HG02642 (cell line): ENCODE data around the gene CAMTA2.

Experiments used
- ATAC-seq: cut with Tn5 transposase; IDR thresholded peaks from one replicate; pipeline ENCODE4 v1.9.1; 2021; ENCODE audit warnings: mild to moderate bottlenecking; ENCODE audit not compliant: unreplicated experiment, poor library complexity

Gene CAMTA2

GRCh38 chr17:4969047-4969550 lies 18.4 kb downstream of the CAMTA2 start:
- no peak for ATAC-seq

- no peak for ATAC-seq
Measured at GRCh38 chr17:4968486-4969046, 18.9 kb downstream of the CAMTA2 start.

GRCh38 chr17:4967539-4968485 lies 19.7 kb downstream of the CAMTA2 start, which contains the start of gene SPAG7:
SPAG7 (minus strand) TSS chr17:4967817; CDS start chr17:4967804, 13 bp downstream.
- peak; percentile 69 for ATAC-seq

GRCh38 chr17:4966844-4967538 lies 20.5 kb downstream of the CAMTA2 start:
- ATAC-seq = peak; percentile 85

GRCh38 chr17:4965311-4965986 lies 22.0 kb downstream of the CAMTA2 start:
- no peak for ATAC-seq

GRCh38 chr17:4960279-4960922 lies 27.1 kb downstream of the CAMTA2 start:
- no peak for ATAC-seq

GRCh38 chr17:4959261-4959965 lies 28.1 kb downstream of the CAMTA2 start:
- ATAC-seq = no peak

- ATAC-seq = no peak
Measured at GRCh38 chr17:4958102-4958501, 29.4 kb downstream of the CAMTA2 start.

- no peak for ATAC-seq
Measured at GRCh38 chr17:4956493-4957061, 30.9 kb downstream of the CAMTA2 start.

GRCh38 chr17:4955091-4955490 lies 32.4 kb downstream of the CAMTA2 start:
- ATAC-seq = no peak

GRCh38 chr17:4953451-4953961 lies 34.0 kb downstream of the CAMTA2 start:
- no peak for ATAC-seq

GRCh38 chr17:4951486-4951885 lies 36.0 kb downstream of the CAMTA2 start:
- no peak for ATAC-seq

GRCh38 chr17:4950746-4951204 lies 36.7 kb downstream of the CAMTA2 start, which contains the start of gene ENO3:
ENO3 (plus strand) TSS chr17:4951119; CDS start chr17:4951830, 711 bp downstream.
- ATAC-seq = no peak

GRCh38 chr17:4950075-4950745 lies 37.3 kb downstream of the CAMTA2 start:
- ATAC-seq = peak; percentile 8

- peak; percentile 26 for ATAC-seq
Measured at GRCh38 chr17:4949321-4950074, 38.0 kb downstream of the CAMTA2 start.

- ATAC-seq = peak; percentile 40
Measured at GRCh38 chr17:4948931-4949320, 38.5 kb downstream of the CAMTA2 start.
